IPS-20b (cell line): ENCODE measurements around the gene CDK9.
A peak's percentile ranks its signal among the peaks of the same experiment; 100 is the strongest.

Experiments used
- H3K27ac ChIP-seq: one replicate; pipeline ENCODE4 v1.5.1; 2013; ENCODE audit warnings: low read length
- H3K27me3 ChIP-seq: 2 replicates; pipeline ENCODE4 v1.6.1; 2013; ENCODE audit warnings: mild to moderate bottlenecking, low read length, inconsistent platforms; ENCODE audit not compliant: insufficient read depth
- H3K36me3 ChIP-seq: 2 replicates; pipeline ENCODE4 v1.6.1; 2013; ENCODE audit warnings: low read depth, mild to moderate bottlenecking, inconsistent platforms, low read length, moderate library complexity; ENCODE audit not compliant: insufficient read depth
- H3K4me1 ChIP-seq: 2 replicates; pipeline ENCODE4 v1.6.1; 2013; ENCODE audit warnings: mild to moderate bottlenecking, control low read depth, inconsistent platforms, low read length, moderate library complexity; ENCODE audit not compliant: insufficient read depth
- H3K4me3 ChIP-seq: 2 replicates; pipeline ENCODE4 v1.5.1; 2013; ENCODE audit warnings: mild to moderate bottlenecking, low read length, inconsistent platforms
- H3K9ac ChIP-seq: 2 replicates; pipeline ENCODE4 v1.6.1; 2013; ENCODE audit warnings: low read depth, mild to moderate bottlenecking, inconsistent platforms, low read length, moderate library complexity
- H3K9me3 ChIP-seq: 2 replicates; pipeline ENCODE4 v1.6.1; 2013; ENCODE audit warnings: mild to moderate bottlenecking, low read depth, low read length, inconsistent platforms; ENCODE audit not compliant: insufficient read depth

The CDK9 gene

GRCh38 chr9:127765418-127765817, 20.4 kb upstream of the CDK9 start:
- Histone ChIP-seq H3K36me3 (no peaks in the 10 kb centered on the region), H3K27ac (no peak overlapping the region), H3K4me1 (peaks cover 18% of the 10 kb centered on the region; the same call in 1 of the 2 replicates), H3K9me3 (no peaks in the 10 kb centered on the region), H3K9ac (no peak overlapping the region), H3K27me3 (no peaks in the 10 kb centered on the region), H3K4me3 (no peak overlapping the region)

GRCh38 chr9:127767410-127767809, 18.4 kb upstream of the CDK9 start:
- Histone ChIP-seq H3K9me3 (no peaks in the 10 kb centered on the region), H3K4me1 (peaks cover 19% of the 10 kb centered on the region; the same call in 1 of the 2 replicates), H3K36me3 (no peaks in the 10 kb centered on the region), H3K4me3 (no peak overlapping the region), H3K27ac (no peak overlapping the region), H3K27me3 (no peaks in the 10 kb centered on the region), H3K9ac (no peak overlapping the region)

- Histone ChIP-seq H3K27ac (no peak overlapping the region), H3K9ac (no peak overlapping the region; the same call in 1 of the 2 replicates), H3K9me3 (no peaks in the 10 kb centered on the region), H3K4me3 (no peak overlapping the region), H3K36me3 (no peaks in the 10 kb centered on the region), H3K27me3 (no peaks in the 10 kb centered on the region), H3K4me1 (peaks cover 17% of the 10 kb centered on the region; the same call in 1 of the 2 replicates)
Observed at GRCh38 chr9:127767909-127768331, 17.9 kb upstream of the CDK9 start.

GRCh38 chr9:127768698-127769097, 17.1 kb upstream of the CDK9 start:
- Histone ChIP-seq H3K9me3 (no peaks in the 10 kb centered on the region), H3K9ac (no peak overlapping the region), H3K27ac (no peak overlapping the region), H3K27me3 (no peaks in the 10 kb centered on the region), H3K4me1 (peaks cover 16% of the 10 kb centered on the region; the same call in 1 of the 2 replicates), H3K36me3 (no peaks in the 10 kb centered on the region), H3K4me3 (no peak overlapping the region)

- H3K4me3 ChIP-seq, result no peak overlapping the region
- H3K27me3 ChIP-seq, result no peaks in the 10 kb centered on the region
- no peaks in the 10 kb centered on the region for H3K36me3 ChIP-seq
- H3K9ac ChIP-seq, result no peak overlapping the region
- peaks cover 14% of the 10 kb centered on the region; the same call in 1 of the 2 replicates for H3K4me1 ChIP-seq
- H3K27ac ChIP-seq, result no peak overlapping the region
- H3K9me3 ChIP-seq, result no peaks in the 10 kb centered on the region
Observed at GRCh38 chr9:127769101-127769500, 16.7 kb upstream of the CDK9 start.

DNA sequence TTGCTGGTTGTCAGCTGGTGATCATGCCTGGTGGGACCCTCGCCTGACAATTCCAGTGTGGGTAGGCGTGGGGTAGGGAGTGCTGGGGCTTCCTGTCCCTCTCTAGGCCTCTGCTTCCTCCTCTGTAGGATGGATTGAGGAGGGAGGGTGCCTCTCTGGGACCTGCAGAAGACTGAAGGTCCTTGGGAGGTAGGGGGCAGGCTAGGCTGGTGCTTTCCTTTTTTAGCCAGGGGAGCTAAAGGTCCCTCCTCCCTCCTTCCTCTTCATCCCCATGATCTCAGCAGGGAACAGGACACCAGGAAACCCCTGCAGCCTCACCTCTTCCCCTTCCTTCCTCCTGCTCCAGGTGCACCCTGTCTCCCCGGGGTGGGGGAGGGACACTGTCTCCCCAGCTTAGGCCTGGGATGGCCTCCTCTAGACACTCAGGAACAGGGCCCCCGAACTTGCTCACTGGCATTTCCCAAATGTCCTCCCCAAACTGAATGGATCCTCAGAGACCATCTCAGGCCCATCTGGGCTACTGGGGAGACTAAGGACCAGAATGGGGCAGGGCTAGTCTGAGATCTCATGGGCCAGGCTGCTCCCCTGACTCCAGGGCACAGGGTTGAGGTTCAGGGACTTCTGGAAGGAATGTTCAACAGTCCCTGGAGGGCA, 15.8 kb upstream of the CDK9 start:
- no peaks in the 10 kb centered on the region for H3K9me3 ChIP-seq
- H3K27ac ChIP-seq, result no peak overlapping the region
- peaks cover 14% of the 10 kb centered on the region; the same call in 1 of the 2 replicates for H3K4me1 ChIP-seq
- H3K27me3 ChIP-seq, result no peaks in the 10 kb centered on the region
- H3K9ac ChIP-seq, result no peak overlapping the region
- peak overlapping the region; percentile 73; the same call in 1 of the 2 replicates for H3K4me3 ChIP-seq
- H3K36me3 ChIP-seq, result no peaks in the 10 kb centered on the region

DNA sequence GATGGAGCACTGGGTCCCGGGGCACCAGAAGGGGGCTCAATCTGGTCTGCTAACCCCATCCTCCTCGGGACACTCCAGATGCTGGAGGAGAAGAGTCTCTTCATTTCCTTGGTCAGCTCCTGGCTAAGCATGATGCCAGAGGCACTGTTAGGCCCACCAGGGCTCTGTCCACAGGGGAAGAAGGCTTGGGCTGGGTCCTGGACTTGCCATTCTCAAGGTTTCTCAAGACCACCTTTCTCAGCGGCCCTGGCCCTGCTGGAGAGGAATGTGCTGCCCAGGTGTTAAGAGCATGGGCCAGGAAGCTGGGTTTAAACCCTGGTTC, 15.3 kb upstream of the CDK9 start:
- Histone ChIP-seq H3K27ac (no peak overlapping the region), H3K4me1 (peaks cover 14% of the 10 kb centered on the region; the same call in 1 of the 2 replicates), H3K4me3 (peak overlapping the region; percentile 73)

GRCh38 chr9:127770905-127771569, 14.8 kb upstream of the CDK9 start:
- Histone ChIP-seq H3K36me3 (no peaks in the 10 kb centered on the region), H3K9ac (peak overlapping the region; percentile 34; the same call in 1 of the 2 replicates), H3K9me3 (no peaks in the 10 kb centered on the region), H3K4me3 (peak overlapping the region; percentile 73), H3K27ac (no peak overlapping the region), H3K4me1 (peaks cover 15% of the 10 kb centered on the region; the same call in 1 of the 2 replicates), H3K27me3 (no peaks in the 10 kb centered on the region)

More for the DNA sequence above, 15.3 kb upstream of the CDK9 start:
- H3K9ac ChIP-seq, result peak overlapping the region; percentile 34; the same call in 1 of the 2 replicates
- H3K36me3 ChIP-seq, result no peaks in the 10 kb centered on the region
- no peaks in the 10 kb centered on the region for H3K27me3 ChIP-seq
- no peaks in the 10 kb centered on the region for H3K9me3 ChIP-seq

GRCh38 chr9:127771570-127772189, 14.2 kb upstream of the CDK9 start:
- Histone ChIP-seq H3K9ac (peak overlapping the region; percentile 60; the same call in 1 of the 2 replicates), H3K4me3 (peak overlapping the region; percentile 55), H3K9me3 (no peaks in the 10 kb centered on the region), H3K27ac (no peak overlapping the region), H3K36me3 (no peaks in the 10 kb centered on the region), H3K4me1 (peaks cover 21% of the 10 kb centered on the region; the same call in 1 of the 2 replicates), H3K27me3 (no peaks in the 10 kb centered on the region)

DNA sequence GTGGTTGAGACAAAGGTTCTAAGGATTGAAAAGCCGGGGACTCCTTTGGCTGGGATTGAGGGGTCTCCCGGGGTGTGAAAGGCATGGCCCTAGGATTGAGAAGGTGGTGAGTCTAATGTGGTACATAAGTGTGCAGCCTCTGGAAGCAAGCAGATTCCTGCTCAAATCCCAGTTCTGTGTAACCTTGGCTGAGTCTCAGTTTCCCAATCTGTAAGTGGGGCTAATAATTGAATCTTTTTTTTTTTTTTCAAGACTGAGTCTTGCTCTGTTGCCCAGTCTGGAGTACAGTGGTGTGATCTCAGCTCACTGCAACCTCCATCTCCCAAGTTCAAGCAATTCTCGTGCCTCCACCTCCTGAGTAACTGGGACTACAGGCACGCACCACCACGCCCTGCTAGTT, 13.2 kb upstream of the CDK9 start:
- Histone ChIP-seq H3K36me3 (no peaks in the 10 kb centered on the region), H3K27ac (no peak overlapping the region), H3K9me3 (no peaks in the 10 kb centered on the region), H3K9ac (no peak overlapping the region), H3K27me3 (no peaks in the 10 kb centered on the region), H3K4me3 (no peak overlapping the region), H3K4me1 (peaks cover 21% of the 10 kb centered on the region; the same call in 1 of the 2 replicates)

- H3K9me3 ChIP-seq, result no peaks in the 10 kb centered on the region
- no peak overlapping the region for H3K9ac ChIP-seq
- H3K4me1 ChIP-seq, result peaks cover 17% of the 10 kb centered on the region; the same call in 1 of the 2 replicates
- H3K4me3 ChIP-seq, result no peak overlapping the region
- no peaks in the 10 kb centered on the region for H3K36me3 ChIP-seq
- no peak overlapping the region for H3K27ac ChIP-seq
- H3K27me3 ChIP-seq, result no peaks in the 10 kb centered on the region
Observed at GRCh38 chr9:127773272-127773671, 12.6 kb upstream of the CDK9 start.
